ENCODE data around the gene BARX1. TPM values are rescaled to one million over a fixed set of nuclear protein-coding genes. Genes with fewer than 3 reads are reported as not detected.
A peak's percentile ranks its signal among the peaks of the same experiment; 100 is the strongest.

The BARX1 gene
- total and polyA plus RNA-seq, 12 donors: 0.32 TPM; not detected in 11

DNA sequence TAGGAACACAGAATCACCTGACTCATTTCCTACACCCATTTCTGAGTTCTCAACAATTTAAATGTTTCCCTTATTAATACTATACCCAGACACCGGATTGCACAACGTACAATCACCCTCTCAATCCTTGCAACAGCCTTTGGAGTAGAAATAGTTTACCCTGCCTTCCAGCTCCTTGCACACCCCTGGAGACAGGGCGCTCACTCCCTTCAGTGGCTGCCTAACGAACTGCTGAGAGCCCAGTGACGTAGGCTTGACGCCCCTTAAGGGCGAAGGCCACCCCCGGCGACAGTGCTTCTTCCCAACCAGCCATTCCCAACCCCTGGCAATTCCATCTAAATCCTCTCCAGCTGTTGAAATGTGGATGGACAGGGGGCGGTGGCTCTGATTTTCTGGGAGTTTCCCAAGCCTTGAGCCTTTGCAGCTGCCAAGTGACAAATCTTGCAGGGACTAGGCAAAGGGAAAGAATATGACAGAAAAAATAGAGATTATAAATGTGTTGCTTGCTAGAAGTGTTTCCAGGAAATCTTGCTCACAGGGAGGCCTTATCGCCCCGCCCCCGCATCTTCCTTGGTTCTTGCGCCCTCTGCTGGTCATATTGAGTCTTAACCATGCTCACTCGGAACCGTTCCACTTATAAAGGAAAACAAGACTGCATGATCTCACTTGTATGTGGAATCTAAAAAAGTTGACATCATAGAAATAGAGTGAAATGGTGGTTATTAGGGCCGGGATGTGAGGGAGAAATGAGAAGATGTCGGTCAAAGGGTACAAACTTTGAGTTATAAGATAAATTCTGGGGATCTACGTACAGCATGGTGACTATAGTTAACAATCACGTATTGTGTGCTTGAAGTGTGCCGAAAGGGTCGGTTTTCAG, 7.6 kb upstream of the BARX1 start:
- peaks cover 57% of the 10 kb centered on the region for H3K27me3 ChIP-seq
- intact Hi-C loops (cut with DNase I): loop anchor here (1.0 to 10.0 kb wide), 3 partner anchors 138 to 280 kb away; no protein-coding TSS in a partner anchor
- 18 to 21% (median 20%) methylated on average over 22 of the region's 22 CpGs for WGBS, 4 donors
- peak; percentile 81 to 96 (median 88) for DNase-seq
- H3K27ac ChIP-seq: no peak overlapping the region
- H3K36me3 ChIP-seq (replicated peaks in 1 of 2): no peaks in the 10 kb centered on the region
- TF ChIP-seq, protein P1, sequence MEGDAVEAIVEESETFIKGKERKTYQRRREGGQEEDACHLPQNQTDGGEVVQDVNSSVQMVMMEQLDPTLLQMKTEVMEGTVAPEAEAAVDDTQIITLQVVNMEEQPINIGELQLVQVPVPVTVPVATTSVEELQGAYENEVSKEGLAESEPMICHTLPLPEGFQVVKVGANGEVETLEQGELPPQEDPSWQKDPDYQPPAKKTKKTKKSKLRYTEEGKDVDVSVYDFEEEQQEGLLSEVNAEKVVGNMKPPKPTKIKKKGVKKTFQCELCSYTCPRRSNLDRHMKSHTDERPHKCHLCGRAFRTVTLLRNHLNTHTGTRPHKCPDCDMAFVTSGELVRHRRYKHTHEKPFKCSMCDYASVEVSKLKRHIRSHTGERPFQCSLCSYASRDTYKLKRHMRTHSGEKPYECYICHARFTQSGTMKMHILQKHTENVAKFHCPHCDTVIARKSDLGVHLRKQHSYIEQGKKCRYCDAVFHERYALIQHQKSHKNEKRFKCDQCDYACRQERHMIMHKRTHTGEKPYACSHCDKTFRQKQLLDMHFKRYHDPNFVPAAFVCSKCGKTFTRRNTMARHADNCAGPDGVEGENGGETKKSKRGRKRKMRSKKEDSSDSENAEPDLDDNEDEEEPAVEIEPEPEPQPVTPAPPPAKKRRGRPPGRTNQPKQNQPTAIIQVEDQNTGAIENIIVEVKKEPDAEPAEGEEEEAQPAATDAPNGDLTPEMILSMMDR (IDR thresholded peaks at IDR 0.05): peak; percentile 81 to 91 (median 88)
- no peak for TF ChIP-seq POLR2A (IDR thresholded peaks at IDR 0.05)
- no peaks in the 10 kb centered on the region for H3K9me3 ChIP-seq (replicated peaks in 1 of 3)
- peaks cover 4 to 32% of the 10 kb centered on the region in 2 donors for H3K4me1 ChIP-seq (replicated peaks in 1 of 2)
- H3K4me3 ChIP-seq: no peak overlapping the region

DNA sequence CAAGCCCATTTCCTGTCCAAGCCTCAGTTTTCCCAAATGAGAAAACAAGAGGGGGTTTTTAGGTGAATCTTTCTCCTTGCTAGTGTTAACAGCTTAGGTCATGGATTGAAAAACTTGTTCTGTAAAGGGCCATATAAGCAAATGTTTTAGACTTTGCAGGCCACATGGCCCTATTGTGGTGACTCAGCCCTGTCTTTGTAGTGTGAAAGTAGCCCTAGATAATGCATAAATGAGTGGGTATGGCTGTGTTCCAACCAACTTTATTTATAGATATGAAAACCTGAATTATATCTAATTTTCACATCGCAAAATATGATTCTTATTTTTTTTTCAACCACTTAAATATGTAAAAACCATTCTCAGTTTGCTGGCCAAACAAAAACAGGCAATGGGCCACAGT, 6.9 kb upstream of the BARX1 start:
- DNase-seq: no peak
- H3K4me1 ChIP-seq (replicated peaks in 1 of 2): peaks cover 4 to 32% of the 10 kb centered on the region in 2 donors
- H3K36me3 ChIP-seq (replicated peaks in 1 of 2): no peaks in the 10 kb centered on the region
- H3K4me3 ChIP-seq: no peak overlapping the region
- WGBS, 4 donors: 77 to 93% (median 83%) methylated on average over 1 of the region's 1 CpG
- no peaks in the 10 kb centered on the region for H3K9me3 ChIP-seq (replicated peaks in 1 of 3)
- H3K27me3 ChIP-seq: peaks cover 59% of the 10 kb centered on the region
- intact Hi-C loops (cut with DNase I): loop anchor here (5.0 to 10.0 kb wide), 2 partner anchors 137 to 280 kb away; no protein-coding TSS in a partner anchor
- H3K27ac ChIP-seq: no peak overlapping the region
- TF ChIP-seq POLR2A (IDR thresholded peaks at IDR 0.05): no peak
- TF ChIP-seq, protein P1 (IDR thresholded peaks at IDR 0.05): no peak

DNA sequence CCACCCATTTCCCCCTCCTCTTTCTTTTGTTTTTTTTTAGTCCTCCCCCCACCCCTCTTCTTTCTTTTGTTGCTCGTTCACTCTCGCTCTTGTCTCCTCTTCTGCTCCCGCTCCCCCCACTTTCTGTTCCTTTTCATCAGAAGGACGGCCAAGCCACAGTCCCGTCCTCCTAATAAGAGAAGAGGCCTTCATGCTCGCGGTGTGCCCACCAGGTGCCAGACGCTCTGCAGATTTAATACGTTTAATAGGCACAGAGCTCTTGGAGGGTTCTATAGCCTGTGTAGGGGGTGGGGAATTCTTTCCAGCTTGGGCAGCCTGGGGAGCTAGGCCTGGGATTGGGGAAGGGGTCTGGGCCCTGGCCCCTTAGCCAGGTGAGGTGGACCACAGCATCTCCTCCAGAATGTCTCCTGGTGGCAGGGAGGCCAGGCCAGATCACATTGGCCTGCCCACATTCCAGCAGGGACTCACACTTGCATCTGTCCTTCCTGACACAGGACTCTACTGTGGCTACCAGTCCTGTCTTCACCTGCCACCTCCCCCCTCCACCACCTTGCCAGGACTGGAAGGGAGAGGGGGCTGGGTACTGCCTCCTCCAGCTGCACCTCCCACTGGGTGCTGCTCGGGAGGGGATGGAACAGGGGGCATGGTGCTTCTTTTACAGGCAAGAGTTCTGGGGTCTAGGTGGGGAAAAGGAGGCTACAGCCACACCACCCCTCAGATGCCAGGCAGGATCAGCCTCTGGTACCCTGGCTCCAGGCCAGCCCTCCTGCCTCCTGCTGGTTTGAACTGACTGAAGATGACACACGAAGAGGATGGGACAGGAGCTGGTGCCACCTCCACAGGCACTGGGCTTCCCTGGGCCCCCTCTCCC, 6.1 kb upstream of the BARX1 start:
- no peak overlapping the region for H3K4me3 ChIP-seq
- H3K4me1 ChIP-seq (replicated peaks in 1 of 2): peaks cover 4 to 32% of the 10 kb centered on the region in 2 donors

More for the DNA sequence above, 6.1 kb upstream of the BARX1 start:
- intact Hi-C loops (cut with DNase I): loop anchor here (5.0 to 10.0 kb wide), 2 partner anchors 136 to 279 kb away; no protein-coding TSS in a partner anchor
- Histone ChIP-seq H3K27ac (no peak overlapping the region), H3K9me3 (replicated peaks in 1 of 3) (no peaks in the 10 kb centered on the region), H3K36me3 (replicated peaks in 1 of 2) (no peaks in the 10 kb centered on the region), H3K27me3 (peaks cover 63% of the 10 kb centered on the region)
- 53 to 61% (median 56%) methylated on average over 10 to 11 of the region's 11 CpGs for WGBS, 4 donors
- TF ChIP-seq POLR2A (IDR thresholded peaks at IDR 0.05): no peak
- TF ChIP-seq, protein P1 (IDR thresholded peaks at IDR 0.05): no peak
- DNase-seq: no peak
